Hypothalamus (tissue), 51 donors: ENCODE data around the gene PRH2.

Experiments used
- DNase-seq, 51 donors: peaks; one replicate each; lab custom pipeline; 2025; lab: John Stamatoyannopoulos, UW

PRH2 gene

DNA sequence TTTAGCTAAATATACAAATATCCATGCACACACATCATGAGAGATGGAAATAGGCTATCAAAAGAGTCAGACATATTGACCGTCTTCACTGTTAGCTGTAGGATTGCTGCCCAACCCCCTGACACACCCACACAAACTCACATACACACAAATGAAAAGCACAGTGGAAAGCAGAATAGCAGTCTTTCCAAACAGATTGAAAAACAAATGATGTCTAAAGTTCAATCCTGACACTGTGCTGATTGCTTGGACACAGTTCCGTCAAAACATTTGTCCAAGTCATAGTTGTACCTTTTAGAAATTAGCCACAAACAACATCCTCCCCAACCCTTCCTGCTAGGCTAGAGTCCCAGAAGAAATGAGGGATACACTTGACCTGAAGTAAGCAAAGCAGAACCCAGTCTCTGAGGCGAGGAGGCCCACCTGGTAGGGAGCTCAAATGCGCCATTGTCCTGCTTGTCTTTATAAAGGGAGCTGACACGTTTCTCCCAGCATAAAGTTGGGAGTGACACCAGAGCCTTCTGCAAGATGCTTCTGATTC lies at the start of gene PRH2:
Gene PRH2 (plus strand): TSS at position 491 of the 541 bp plus-strand sequence. CDS start 38 bp downstream, at position 529.
- DNase-seq = no peak

DNA sequence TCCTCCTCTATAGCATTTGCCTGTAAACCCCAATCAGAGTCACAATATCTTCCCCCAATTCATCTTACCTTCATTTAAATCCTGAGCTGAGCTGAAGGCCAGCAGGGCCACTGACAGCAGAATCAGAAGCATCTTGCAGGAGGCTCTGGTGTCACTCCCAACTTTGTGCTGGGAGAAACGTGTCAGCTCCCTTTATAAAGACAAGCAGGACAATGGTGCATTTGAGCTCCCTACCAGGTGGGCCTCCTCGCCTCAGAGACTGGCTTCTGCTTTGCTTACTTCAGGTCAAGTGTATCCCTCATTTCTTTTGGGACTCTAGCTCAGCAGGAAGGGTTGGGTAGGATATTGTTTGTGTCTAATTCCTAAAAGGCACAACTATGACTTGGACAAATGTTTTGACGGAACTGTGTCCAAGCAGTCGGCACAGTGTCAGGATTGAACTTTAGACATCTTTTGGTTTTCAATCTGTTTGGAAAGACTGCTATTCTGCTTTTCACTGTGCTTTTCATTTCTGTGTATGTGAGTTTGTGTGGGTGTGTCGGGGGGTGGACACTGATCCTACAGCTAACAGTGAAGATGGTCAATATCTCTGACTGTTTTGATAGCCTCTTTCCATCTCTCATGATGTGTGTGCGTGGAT lies 44.8 kb upstream of the PRH2 start, which contains the start of gene PRH1:
Gene PRH1 (minus strand): TSS at position 170 of the 640 bp plus-strand sequence. CDS start 38 bp downstream, at position 132.
- no peak for DNase-seq

DNA sequence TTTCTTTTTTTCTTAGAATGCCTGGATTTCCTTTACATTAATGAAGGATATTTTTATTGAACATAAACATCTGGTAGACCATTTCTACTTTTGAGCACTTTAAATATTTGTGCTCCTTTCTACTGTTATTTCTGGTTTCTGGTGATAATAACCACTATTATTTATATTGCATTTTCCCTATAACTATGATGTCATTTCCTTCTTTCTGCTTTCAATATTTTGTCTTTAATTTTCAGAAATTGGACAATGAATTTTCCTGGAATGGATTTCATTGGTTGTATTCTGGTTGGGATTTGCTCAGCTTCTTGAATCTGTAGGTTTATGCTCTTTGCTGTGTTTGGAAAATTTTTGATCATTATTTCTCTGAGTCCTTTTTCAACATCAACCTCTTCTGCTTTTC lies 39.8 kb upstream of the PRH2 start:
- DNase-seq = no peak

DNA sequence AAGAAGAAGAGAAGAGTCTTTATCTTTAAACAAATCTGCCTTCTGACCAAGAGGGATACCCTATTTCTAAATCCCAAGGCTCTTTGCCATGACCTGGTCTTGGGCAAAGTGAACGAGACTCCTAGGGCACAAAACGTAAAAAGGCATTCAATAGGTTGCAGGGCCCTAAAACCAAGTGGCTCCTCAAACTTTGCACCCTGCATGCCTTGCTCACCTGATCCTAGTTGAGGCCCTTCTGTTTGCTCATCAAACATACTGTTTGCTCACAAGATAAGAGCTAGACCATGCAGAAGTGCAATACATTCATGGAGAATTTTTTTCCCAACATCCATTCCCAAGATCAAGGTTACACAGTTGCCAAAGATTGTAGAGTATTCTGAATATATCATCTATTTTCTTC lies 37.1 kb upstream of the PRH2 start:
- no peak for DNase-seq

DNA sequence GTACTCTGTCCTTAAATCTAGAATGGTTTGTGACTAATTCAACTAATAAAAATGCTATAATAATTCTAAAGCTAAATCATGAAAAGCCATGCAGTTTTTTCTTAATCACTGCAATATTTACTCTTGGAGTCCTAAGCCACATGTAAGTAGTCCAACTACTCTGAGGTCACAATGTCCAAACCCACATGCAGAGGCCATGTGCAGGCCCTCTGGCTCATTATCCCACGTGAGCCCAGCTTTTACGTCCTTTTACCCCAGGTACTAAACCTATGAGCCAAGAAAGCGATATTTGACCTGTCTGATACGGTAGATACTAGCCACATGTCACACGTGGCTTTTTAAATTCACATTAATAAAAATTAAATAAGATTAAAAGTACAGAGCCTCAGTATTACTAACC lies 32.2 kb upstream of the PRH2 start:
- no peak for DNase-seq

DNA sequence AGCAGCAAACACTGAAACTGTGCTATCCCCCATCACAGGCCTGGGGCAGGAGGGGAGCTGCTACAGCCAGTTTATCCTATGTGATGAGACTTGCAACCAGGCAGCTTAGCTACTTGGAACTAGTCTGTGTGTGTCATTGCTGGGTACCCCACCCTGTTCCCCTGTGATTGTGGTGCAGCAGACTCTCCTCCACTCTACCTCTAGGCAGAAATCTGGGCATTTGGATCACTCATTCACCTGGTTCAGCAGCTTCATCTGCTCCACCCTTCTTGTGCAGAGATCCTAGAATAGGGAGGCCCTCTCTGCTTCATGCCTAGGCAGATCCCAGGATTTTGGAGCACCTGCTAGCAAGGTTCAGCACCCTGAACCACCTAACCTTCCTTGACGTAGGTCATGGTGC lies 28.5 kb upstream of the PRH2 start:
- DNase-seq = no peak

DNA sequence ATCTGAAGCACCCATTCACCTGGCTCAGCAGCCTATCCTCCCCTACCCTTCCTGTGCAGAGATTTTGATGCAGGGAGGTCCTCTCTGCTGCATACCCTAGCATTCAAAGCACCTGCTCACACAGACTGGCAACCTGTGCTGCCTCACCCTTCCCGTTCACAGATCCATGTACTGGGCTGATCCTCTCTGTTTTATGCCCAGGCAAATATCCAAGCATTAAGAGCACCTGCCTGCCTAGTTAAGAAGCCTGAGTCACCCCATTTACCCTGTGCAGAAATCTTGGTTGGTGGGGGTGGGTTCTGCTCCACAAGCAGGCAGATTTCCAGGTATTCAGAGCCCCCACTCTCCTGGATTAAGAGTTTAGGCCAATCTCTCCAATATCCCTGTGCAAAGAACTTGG lies 28.1 kb upstream of the PRH2 start:
- DNase-seq = no peak

DNA sequence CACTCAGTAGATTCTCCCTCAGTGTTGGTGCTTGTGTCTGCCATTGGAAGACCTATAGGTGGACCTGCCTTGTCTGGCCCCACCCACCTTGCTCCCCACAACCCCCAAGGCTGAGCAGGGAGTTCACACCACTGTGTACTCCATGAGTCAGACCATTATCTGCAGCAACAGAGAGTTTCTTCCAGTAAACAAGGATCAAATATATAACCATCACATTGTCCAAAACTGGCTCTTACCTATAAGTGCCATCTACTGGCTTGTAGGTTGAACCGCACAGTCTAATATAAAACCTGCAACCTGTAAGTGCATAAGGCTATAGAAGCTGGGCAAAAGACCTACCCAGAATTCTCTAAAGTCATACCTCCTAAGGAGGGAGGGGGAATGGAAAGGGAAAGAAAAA lies 27.6 kb upstream of the PRH2 start:
- no peak for DNase-seq

DNA sequence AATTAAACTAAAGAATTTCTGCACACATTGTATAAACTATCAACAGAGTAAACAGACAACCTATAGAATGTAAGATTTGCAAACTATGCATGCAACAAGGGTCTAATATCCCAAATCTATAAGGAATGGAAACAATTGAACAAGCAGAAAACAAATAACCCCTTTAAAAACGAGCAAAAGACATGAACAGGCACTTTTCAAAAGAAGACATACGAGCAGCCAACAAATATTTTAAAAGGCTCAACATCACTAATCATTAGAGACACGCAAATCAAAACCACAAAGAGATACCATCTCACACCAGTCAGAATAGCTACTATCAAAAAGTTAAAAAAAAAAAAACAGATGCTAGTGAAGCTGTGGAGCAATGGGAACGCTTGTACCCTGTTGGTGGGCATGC lies 24.4 kb upstream of the PRH2 start:
- DNase-seq = no peak

DNA sequence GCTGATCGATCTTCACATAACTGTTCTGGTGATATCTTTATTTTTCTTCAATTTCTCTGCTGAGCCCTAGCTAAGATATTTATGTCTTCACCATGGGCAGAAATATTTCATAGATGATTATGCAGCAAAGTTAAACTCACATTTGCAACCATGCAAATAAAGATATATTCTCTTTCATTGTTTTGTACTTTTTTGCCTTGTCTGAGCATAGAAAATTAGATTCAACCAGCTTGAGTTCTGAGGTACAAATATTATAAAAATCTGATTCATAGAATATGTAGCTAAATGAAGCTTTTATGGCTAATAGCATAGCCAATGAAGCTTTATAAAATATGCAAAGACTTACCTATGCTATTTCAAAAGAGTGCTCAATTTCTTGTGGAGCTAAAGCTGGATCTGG lies 19.6 kb upstream of the PRH2 start, which contains the start of gene TAS2R13:
Gene TAS2R13 (minus strand): TSS at position 101 of the 400 bp plus-strand sequence. CDS start 264 bp downstream, outside the sequence.
- DNase-seq = no peak

DNA sequence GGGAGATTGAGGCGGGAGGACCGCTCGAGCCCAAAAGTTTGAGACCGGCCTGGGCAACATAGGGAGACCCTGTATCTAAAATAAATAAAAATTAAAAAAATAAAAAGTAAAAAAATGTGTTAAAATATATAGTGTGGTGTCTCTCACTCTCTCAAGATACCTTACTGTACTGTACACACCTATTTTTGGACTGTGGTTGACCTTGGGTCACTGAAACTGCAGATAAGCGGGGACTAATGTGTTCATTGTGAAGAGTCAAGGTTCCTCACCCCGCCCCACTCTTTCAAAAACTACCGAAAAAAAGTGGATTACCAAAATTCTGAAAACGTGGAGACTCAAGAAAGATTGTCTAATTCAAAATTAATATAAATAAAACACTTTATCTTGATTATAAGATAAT lies 18.7 kb upstream of the PRH2 start:
- no peak for DNase-seq

DNA sequence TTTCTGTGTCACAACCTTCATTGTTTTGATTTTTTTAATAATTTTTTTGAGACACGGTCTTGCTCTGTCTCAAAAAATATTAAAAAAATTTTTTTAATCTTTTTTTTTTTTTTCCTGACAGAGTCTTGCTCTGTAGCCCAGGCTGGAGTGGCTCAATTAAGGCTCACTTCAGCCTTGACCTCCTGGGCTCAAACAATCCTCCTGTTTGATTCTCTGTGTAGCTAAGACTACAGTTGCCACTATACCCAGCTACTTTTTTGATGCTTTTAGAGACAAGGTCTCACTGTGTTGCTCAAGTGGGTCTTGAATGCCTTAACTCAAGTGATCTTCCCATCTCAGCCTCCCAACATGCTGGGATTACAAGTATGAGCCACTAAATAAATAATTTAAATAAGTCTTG lies 9.2 kb upstream of the PRH2 start:
- DNase-seq = no peak

DNA sequence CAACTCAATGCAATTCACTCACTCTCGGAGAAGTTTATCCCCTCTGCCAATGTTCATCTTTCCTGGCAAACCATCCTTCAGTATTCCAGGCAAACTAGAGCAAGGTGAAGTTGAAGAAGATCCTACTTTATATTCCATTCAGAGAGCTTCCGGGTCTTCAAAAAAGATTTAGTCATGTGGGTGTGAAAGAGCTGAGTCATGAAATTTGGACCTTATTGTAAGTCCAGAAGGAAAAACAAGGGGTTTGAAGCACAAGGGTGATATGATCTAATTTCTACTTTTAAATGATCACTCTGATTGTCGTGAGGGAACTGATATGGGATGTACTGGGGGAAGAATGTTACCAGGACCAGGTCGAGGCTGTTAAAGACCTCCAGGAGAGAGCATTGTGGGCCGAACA lies 2.8 kb upstream of the PRH2 start:
- DNase-seq = no peak

DNA sequence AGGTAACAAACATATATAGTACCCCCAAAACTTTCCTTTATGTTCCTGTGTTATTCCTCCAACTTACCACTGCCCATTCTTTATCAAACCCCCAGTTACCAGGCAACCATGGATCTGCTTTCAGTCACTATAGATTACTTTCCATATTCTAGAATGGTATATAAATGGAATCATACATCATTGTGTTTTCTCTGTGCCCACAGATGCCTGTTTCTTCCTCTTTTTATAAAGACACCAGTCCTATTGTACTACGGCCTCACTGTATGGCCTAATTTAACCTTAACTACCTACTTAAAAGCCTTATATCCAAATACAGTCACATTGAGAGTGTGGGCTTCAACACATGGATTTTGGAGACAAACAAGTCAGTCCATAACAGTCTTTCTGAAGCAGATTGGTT lies 7.5 kb downstream of the PRH2 start:
- no peak for DNase-seq

DNA sequence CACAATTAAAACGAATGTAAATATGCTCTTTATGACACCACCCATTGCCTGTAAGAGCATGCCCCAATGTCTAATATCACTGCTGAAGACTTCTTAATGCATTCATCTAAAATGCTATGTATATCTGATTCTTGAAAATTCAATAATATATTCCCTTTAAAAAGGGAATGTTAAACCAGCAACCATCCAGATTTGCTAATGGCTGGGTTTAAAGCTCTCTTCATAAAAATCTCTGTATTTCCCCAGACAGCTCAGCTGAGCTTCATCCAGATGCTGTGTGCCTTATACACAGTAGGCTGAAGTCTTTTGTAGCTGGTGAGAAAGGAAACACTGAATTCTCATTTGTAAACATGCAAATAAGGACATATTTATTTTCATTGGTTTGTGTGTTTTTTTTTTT lies 10.1 kb downstream of the PRH2 start, which contains the start of gene TAS2R14:
Gene TAS2R14 (minus strand): TSS at position 101 of the 400 bp plus-strand sequence. CDS start 56 bp downstream, at position 45.
- no peak for DNase-seq

DNA sequence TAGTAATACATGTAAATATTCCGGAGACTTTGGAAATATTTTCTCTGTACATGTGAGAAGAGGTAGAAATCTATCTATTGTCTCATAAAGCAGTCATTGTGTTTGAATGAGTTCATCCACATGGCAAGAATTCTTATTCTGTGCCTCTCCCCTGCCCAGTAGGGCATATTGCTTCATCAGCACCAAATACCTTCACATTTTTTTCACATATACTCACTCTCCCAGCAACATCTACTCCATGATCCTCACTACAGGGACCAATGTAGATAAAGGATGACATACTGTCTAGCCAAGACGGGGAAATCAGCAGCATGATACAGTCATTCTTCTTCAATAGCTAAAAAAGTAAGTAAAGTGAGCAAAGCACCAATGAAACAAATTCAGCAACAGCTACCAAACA lies 11.4 kb downstream of the PRH2 start:
- no peak for DNase-seq

DNA sequence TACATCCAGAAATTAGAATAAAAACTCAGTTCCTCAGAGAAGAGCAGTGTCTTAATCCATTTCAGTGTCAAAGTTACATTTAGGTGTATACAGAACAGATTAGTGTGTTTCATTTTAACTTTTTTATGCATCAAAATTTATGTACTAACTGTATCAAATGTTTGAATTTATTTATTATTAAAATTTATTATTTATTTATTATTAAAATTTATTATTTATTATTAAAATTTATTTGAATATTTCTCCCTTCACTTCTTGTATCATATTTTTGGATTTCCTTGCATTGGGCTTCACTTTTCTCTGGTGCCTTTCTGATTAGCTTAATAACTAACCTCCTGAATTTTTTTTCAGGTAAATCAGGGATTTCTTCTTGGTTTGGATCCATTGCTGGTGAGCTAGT lies 12.3 kb downstream of the PRH2 start:
- no peak for DNase-seq

DNA sequence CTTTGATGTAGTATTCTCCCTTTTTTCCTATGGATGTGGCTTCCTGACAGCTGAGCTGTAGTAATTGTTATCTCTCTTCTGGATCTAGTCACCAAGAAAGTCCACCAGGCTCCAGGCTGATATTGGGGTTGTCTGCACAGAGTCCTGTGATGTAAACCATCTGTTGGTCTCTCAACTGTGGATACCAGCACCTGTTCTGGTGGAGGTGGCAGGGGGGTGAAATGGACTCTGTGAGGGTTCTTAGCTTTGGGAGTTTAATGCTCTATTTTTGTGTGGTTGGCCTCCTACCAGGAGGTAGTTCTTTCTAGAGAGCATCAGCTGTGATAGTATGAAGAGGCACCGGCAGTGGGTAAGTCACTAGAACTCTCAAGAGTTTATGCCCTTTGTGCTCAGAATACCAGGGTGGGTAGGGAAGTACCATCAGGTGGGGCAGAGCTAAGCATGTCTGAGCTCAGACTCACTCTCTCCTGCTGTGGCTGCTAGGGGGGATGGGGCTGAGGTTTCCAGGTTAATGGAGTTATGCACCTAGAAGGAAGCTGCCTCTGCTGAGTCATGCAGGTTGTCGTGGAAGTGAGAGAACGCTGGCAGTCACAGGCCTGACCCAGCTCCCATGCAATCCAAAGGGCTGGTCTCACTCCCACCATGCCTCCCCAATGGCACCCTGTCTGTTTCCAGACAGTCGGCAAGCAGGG lies 13.0 kb downstream of the PRH2 start:
- DNase-seq = no peak

DNA sequence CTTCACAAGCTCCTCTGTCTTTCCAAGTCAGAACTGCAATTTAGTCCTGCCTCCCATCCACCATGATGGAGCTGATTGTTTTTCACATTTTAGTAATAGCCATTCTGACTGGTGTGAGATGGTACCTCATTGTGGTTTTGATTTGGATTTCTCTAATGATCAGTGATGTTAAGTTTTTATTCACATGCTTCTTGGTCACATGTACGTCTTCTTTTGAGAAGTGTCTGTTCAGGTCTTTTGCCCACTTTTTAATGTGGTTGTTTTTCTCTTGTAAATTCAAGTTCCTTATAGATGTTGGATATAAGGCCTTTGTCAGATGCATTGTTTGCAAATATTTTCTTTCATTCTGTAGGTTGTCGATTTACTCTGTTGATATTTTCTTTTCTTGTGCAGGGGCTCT lies 14.1 kb downstream of the PRH2 start:
- DNase-seq = no peak

DNA sequence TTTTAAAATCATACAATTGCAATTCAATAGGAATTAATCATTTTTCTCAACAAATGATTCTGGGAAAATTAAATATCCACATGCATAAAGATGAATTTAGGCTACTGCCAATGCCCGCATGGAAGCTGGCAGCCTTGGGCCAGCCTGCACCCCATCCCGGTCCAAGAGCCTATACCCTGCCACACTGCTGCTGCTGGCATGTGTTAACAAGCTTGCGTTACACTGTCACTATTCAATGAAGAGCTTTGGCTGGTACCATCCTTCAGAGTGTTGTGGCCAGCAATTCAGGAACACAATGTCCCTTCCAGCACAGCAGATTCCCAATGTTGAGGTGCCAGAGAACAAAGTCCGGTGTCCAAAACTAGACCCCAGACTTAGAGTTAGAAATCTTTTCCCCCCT lies 23.6 kb downstream of the PRH2 start:
- DNase-seq = peak in 8 of 51 donors; percentile 1 to 32 (median 7)

DNA sequence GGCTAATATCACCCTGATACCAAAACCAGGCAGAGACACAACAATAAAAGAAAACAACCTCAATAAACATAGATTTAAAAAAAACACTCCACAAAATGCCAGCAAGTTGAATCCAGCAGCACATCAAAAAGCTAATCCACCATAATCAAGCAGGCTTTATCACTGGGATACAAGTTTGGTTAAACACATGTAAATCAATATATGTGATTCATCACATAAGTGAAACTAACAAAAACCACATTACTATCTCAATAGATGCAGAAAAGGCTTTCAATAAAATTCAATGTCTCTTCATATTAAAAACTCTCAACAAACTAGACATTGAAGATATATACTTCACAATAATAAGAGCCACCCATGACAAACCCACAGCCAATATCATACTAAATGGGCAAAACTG lies 27.0 kb downstream of the PRH2 start:
- DNase-seq = no peak

DNA sequence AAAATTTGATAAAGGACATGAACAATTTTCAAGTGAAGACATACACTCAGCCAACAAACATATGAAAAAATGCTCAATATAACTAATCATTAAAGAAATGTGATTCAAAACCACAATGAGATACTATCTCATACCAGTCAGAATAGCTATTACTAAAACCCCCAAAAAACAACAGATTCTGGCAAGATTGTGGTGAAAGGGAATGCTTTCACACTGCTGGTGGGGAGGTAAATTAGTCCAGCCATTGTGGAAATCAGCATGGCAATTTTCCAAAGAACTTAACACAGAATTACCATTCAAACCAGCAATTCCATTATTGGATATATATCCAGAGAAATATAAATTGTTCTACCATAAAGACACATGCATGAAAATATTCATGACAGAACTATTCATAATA lies 28.7 kb downstream of the PRH2 start:
- no peak for DNase-seq
